ENCODE results near the gene ZNF384.

The ZNF384 gene

GRCh38 chr12:6620137-6620884 is 68.9 kb downstream of the ZNF384 start:
- no peak for DNase-seq

DNA sequence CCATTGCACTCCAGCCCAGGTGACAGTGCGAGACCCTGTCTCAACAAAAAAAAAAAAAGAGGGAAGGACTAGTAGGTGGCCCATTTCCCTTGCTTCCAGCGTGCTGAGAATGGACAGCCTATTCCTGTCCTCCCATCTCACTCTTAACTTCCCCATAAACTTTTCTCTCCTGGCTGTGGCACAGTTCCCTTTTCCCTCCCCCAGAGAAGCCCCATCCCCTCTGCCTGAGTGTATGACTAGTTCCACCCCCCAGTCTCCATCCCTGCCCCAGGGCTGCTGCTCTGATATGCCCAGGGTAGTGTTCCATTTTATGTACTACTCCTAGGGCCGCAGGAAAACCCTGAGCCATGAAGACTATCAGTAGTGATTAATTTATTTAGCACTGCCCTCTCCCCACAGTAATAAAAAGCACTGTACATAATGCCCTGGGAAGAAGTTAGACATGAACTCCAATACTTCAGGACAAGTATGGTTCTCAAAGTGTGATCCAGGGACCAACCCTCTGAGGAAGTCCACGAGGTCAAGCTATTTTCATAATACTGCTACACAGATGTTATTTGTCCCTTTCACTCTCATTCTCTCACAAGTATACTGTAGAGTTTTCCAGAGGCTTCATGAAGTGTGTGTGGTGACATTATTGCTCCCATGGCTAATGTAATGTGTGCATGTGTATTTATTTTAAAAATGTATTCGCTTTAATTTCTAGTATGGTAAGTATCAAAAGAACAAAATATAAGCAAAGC is 70.5 kb downstream of the ZNF384 start:
- no peak for DNase-seq

Measured in GOT3 (cell line).